K562 (cell line): ENCODE results near the gene E2F2. TPM values are rescaled to one million over a fixed set of nuclear protein-coding genes. Genes with fewer than 3 reads are reported as not detected.

Experiments used
- ATF6 ChIP-seq: sonication (generic); formaldehyde crosslinking; IDR thresholded peaks from 2 replicates; pipeline ENCODE4 v1.4.0; 2020; ENCODE audit warnings: mild to moderate bottlenecking, missing genetic modification reagents
- CHD7 ChIP-seq: fragments of 200-600 bp; sonication (generic); IDR thresholded peaks from one replicate; pipeline ENCODE4 v1.6.1; 2012; ENCODE audit warnings: mild to moderate bottlenecking, low read depth, low read length, inconsistent platforms
- DACH1 ChIP-seq: fragments of 450-650 bp; IDR thresholded peaks from 2 replicates; pipeline ENCODE4 v1.6.1; 2018; ENCODE audit not compliant: partially characterized antibody
- KAT8 ChIP-seq: fragments of 450-650 bp; IDR thresholded peaks from 2 replicates; pipeline ENCODE4 v1.6.1; 2016; ENCODE audit warnings: low read depth, mild to moderate bottlenecking
- PML ChIP-seq: IDR thresholded peaks from 2 replicates; pipeline ENCODE4 v1.6.1; 2012; ENCODE audit warnings: low read length, inconsistent platforms
- RB1 ChIP-seq: fragments of 450-650 bp; IDR thresholded peaks from 2 replicates; pipeline ENCODE4 v1.6.1; 2017; ENCODE audit warnings: low read depth, mild to moderate bottlenecking
- RBM25 ChIP-seq: fragments of 200-400 bp; formaldehyde crosslinking; IDR thresholded peaks from 2 replicates; pipeline ENCODE4 v1.6.1; 2018; ENCODE audit warnings: low read length, low read depth, moderate library complexity; ENCODE audit not compliant: severe bottlenecking
- SPI1 ChIP-seq: IDR thresholded peaks from 2 replicates; pipeline ENCODE4 v1.6.1; 2011; ENCODE audit warnings: low read depth, low read length, control low read depth, borderline replicate concordance
- ZBTB1 ChIP-seq: sonication (generic); formaldehyde crosslinking; IDR thresholded peaks from 2 replicates; pipeline ENCODE4 v1.8.1; 2023; ENCODE audit warnings: missing genetic modification reagents, low read depth, mild to moderate bottlenecking, borderline replicate concordance
- ZNF263 ChIP-seq: sonication (generic); formaldehyde crosslinking; IDR thresholded peaks from 2 replicates; pipeline ENCODE4 v1.8.0; 2022; ENCODE audit warnings: mild to moderate bottlenecking, missing genetic modification reagents, borderline replicate concordance
- ZNF740 ChIP-seq, 3 experiments: fragments of 200-800 bp in 1 of 3; sonication (Bioruptor generic) in 1 of 3; sonication (generic) in 1 of 3; formaldehyde crosslinking in 1 of 3; IDR thresholded peaks; 2 replicates each; pipeline versions ENCODE4 v1.6.1 to v1.8.0; 2016 to 2022; ENCODE audit warnings: mild to moderate bottlenecking in 2 of 3, missing compliant biosample characterization in 2 of 3, missing genetic modification characterization in 2 of 3, missing genetic modification reagents in 1 of 3
- polyA plus RNA-seq, 8 experiments: library from polyadenylated mRNA; depleted of rRNA in 4 of 8; stranded (reverse) in 5 of 8; unstranded in 3 of 8; fragments of >200 nt; fragmentation: Nextera tagmentation in 2 of 8; fragmentation: Illumina TruSeq in 1 of 8; extraction: Ambion mirVana in 2 of 8; extraction: Trizol in 1 of 8; gene quantifications; 2 replicates each; pipeline versions ENCODE4 v1.2.1 to v1.2.3, GENCODE V29; 2011 to 2014; ENCODE audit warnings: inconsistent platforms in 1 of 8, missing spikeins in 1 of 8
- total RNA-seq, 7 experiments: library from RNA; depleted of rRNA in 6 of 7; stranded (reverse); fragments of >200 nt in 6 of 7; fragmentation: Illumina TruSeq in 2 of 7; extraction: Trizol in 2 of 7; gene quantifications; 2 replicates each; pipeline versions ENCODE4 v1.2.1 to v1.2.3, GENCODE V29; 2011 to 2021; ENCODE audit warnings: low replicate concordance in 1 of 7
- TF ChIP-seq, protein P1 (sequence below): fragments of 250-450 bp; sonication (Bioruptor Pico); IDR thresholded peaks from 2 replicates; pipeline ENCODE4 v1.9.0; 2021; ENCODE audit warnings: mild to moderate bottlenecking

Gene E2F2
- total and polyA plus RNA-seq, 9 of the 15 experiments (the other 6 are each of a cell fraction or from before 2014, with no cell fraction given) = 3.1 to 25.3 (median 11.4) TPM

- TF ChIP-seq CHD7 (no peak), PML (no peak), ATF6 (CRISPR knock-in tag) (no peak), KAT8 (no peak), RB1 (no peak), SPI1 (no peak), ZNF263 (CRISPR knock-in tag) (no peak), ZBTB1 (CRISPR knock-in tag) (no peak), ZNF740 (CRISPR knock-in tag; IDR thresholded peaks at IDR 0.05) (no peak), ZNF740 (tag; IDR thresholded peaks at IDR 0.05) (no peak), RBM25 (peak; percentile 75), DACH1 (no peak)
- TF ChIP-seq, protein P1, sequence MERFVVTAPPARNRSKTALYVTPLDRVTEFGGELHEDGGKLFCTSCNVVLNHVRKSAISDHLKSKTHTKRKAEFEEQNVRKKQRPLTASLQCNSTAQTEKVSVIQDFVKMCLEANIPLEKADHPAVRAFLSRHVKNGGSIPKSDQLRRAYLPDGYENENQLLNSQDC (CRISPR knock-in tag) = no peak
These were observed 8.6 kb downstream of the E2F2 start (continued) for GRCh38 chr1:23522244-23522982.
